Measurements from ENCODE around the gene NAA35.
"Not testable (repeated sequence)": the region's sequence is repeated elsewhere in the genome, so short reads cannot be mapped to it uniquely, and the experiment has no call there.

NAA35 gene

DNA sequence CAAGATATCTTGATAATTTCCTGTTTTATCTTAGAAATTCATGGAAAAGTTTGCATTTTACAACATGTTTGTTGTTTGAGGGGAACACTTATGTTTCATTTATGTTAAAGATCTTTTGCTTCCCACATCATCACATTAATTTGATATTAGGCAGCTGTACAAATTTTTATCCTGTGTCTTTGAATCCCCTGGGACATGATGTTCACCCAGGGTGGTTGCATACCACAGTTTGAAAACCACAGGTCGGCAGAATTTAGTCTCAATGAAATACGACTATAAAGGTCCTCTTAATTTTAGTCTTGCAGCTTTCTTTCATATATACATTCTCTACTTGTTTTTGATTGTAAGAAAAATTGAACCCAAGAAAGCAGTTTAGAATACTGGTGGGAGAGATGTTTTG lies 3.7 kb downstream of the NAA35 start:
- no peak for DNase-seq (ENCODE audit: low read depth in 2 of 2)

DNA sequence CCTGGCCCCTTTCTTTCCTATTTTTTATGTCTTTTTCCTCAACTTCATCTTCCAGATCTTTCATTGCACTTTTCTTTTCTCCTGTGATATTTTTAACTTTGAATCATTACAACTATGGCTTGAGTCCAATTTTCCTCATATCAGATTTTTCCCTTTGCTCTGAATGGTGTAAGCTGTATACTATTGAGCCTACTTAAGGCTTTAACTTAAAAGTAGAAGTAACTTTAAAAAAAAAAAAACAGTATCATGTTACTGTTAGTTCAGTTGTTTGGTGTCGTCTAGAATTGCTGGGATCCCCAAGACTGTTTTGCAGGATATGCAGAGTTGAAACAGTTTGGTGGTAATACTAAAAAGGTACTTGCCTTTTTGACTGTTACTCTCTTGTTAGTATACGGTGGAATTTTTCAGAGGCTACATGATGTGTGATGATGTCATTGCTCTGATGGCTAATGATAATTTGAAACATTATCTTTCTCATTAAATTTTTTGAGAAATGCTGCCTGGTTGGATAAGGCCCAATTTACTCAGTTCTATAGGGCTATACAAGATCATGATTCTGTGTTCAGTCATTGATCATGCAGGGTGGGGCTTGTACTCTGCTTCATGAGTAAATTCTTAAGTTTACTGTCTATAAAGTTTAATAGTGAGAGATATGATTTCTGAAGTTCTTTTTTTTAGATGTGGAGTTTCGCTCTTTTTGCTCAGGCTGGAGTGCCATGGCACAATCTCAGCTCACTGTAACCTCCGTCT lies 8.8 kb downstream of the NAA35 start:
- DNase-seq (ENCODE audit: low read depth in 2 of 2), result no peak

GRCh38 chr9:85959955-85960354 lies 19.0 kb downstream of the NAA35 start:
- no peak for DNase-seq (ENCODE audit: low read depth in 2 of 2)

DNA sequence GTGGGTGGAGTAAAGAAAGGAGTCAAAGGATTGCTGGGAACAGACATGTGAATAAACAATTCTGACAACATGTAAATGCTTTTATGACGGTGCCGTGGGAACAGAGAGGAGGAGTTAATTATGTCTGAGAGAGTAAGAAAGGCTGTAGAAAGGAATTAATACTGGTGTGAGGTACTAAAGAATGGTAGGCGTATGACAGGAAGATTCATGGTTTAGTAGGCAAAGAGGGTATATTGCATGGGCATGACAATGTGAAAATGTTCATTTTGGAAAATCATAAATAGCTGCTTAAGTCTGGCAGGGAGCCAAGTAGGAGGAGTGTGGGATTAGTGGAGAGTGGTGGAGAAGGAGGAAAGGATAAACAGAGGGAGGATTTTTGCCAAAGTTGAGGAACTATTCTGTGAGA lies 19.7 kb downstream of the NAA35 start:
- no peak for DNase-seq (ENCODE audit: low read depth in 2 of 2)

DNA sequence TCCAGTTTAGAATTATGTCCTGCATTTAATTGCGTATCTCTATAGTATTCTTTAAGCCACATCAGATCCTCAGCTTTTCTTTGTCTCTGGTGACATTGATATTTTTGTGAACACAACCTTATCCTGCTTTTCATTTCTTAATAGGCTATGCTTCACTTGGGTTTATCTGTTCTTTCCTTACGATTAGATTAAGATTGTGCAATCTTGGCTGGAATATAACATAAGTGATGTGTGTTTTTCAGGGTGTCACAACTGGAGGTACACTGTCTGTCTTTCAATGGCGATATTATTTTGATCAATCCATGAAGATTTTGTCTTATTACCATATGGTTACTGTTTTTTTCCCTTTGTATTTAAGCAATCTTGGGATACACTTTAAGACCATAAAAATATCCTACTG lies 23.6 kb downstream of the NAA35 start:
- DNase-seq (ENCODE audit: low read depth in 2 of 2), result no peak

DNA sequence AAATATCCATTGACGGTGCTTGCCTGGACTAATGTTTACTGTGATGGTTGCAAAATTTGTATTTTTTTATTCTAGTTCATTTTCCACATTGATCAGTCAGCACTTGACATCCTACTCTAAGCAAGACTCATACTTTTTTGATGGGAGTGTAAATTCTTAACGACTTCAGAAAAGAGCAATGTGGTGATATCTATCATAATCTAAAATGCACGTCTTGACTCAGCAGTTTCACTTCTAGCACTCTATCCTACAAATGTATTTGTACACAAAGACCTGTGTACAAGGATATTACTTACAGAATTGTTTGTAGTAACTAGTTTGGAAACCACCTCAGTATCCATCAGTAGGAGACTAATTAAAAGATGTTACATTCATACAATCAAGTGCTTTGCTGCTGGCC lies 24.0 kb downstream of the NAA35 start:
- no peak for DNase-seq (ENCODE audit: low read depth in 2 of 2)

GRCh38 chr9:85969727-85970126 lies 28.8 kb downstream of the NAA35 start:
- DNase-seq (ENCODE audit: low read depth in 2 of 2), result no peak

DNA sequence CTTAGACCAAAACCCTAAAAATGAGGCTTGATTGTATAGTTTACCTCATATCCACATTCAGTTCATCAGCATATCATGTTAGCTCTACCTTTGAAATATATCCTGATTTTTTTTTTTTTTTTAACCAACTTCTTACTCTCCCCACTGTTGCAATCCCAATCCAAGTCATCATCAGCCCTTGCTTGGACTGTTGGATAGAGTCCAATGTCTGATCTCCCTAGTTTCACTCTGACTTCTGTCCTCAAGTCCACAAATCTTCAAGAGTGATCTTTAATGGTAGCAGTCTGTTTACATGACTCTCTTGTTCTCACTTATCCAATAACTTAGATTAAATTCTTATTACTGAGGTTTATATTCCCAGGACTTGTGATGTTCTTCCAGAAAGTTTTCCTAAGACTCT lies 30.8 kb downstream of the NAA35 start:
- DNase-seq (ENCODE audit: low read depth in 2 of 2), result no peak

DNA sequence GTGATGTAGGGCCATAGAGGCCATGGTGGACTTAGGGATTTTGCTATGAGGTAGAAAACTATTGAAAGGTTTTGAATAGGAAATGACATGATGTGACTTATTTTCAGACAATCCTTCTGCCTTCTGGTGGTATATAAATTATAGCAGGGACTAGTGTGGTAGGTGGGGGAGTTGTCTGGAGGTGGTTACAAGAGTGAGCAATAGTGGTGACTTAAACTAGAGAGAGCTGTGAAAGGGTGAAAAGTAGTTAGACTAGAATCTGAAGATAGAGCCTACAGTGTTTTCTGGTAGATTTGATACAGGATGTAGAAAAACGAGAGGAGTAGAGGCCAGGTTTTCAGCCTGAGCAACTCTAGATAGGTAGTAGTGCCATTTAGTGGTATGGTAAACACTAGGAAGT lies 32.3 kb downstream of the NAA35 start:
- DNase-seq (ENCODE audit: low read depth in 2 of 2), result no peak

DNA sequence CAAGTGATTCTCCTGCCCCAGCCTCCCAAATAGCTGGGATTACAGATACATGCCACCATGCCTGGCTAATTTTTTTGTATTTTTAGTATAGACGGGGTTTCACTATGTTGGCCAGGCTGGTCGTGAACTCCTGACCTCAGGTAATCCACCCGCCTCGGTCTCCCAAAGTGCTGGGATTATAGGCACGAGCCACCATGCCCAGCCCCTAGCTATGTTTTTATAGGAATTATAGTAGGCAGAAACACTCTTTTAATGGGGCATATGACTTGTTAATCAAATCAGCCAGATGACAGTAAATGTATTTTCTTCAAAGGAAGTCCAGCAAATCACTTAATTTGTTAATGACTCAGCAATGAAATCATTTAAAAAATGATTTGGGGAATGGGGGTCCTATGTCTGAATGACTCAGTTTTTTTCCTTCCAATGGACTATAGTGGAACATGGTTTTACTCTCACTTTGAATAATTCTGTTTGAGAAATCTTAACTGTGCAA lies 33.2 kb downstream of the NAA35 start:
- DNase-seq (ENCODE audit: low read depth in 2 of 2), result not testable (repeated sequence)

- DNase-seq (ENCODE audit: low read depth in 2 of 2), result no peak
Measured at GRCh38 chr9:85978496-85978895, 37.5 kb downstream of the NAA35 start.

DNA sequence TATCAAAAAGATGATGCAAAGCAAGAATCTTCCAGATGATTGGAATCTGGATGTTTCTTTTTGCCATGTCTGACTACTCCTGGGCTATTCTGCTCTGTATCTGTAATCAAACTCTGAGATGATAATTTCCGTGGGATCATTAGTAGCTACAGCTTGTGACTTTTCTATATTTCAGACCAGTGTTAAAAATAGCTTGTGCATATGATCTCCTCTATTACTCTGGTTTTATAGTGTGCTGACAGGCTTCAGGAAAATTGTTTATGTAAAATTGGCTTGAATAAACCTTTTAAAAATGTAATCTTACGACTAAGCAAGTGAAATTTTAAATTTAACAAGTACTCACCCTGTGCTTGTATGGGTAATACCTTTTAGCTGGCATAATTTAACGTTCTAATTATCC lies 40.4 kb downstream of the NAA35 start:
- no peak for DNase-seq (ENCODE audit: low read depth in 2 of 2)

- no peak for DNase-seq (ENCODE audit: low read depth in 2 of 2)
Measured at GRCh38 chr9:85984457-85984856, 43.5 kb downstream of the NAA35 start.

- no peak for DNase-seq (ENCODE audit: low read depth in 2 of 2)
Measured at GRCh38 chr9:85987236-85987635, 46.3 kb downstream of the NAA35 start.

- DNase-seq (ENCODE audit: low read depth in 2 of 2), result no peak
Measured at GRCh38 chr9:85994191-85994590, 53.2 kb downstream of the NAA35 start.

DNA sequence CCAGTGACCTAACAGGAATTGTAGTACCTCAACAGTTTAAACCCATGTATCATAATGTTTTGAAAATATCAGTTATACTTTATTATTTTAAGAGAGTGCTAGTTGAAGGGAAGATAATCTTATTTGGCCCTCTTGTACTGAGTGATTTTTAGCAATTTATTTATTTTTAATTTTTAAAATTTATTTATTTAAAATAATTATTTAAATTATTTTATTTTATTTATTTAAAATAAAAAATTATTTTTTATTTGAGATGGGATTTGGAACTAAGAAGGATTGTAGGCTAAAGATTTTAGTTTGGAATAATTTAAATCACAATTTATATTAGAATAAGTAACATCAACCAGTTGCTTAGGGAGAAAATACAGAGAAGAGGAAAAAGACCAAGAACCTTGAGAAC lies 54.2 kb downstream of the NAA35 start:
- no peak for DNase-seq (ENCODE audit: low read depth in 2 of 2)

GRCh38 chr9:85995599-85995998 lies 54.7 kb downstream of the NAA35 start:
- no peak for DNase-seq (ENCODE audit: low read depth in 2 of 2)

GRCh38 chr9:86005253-86005775 lies 64.4 kb downstream of the NAA35 start:
- DNase-seq (ENCODE audit: low read depth in 2 of 2), result no peak

GRCh38 chr9:86009133-86009532 lies 68.2 kb downstream of the NAA35 start:
- DNase-seq (ENCODE audit: low read depth in 2 of 2), result no peak

GRCh38 chr9:86020731-86021130 lies 79.8 kb downstream of the NAA35 start:
- no peak for DNase-seq (ENCODE audit: low read depth in 2 of 2)

GRCh38 chr9:86021166-86021565 lies 80.2 kb downstream of the NAA35 start:
- no peak for DNase-seq (ENCODE audit: low read depth in 2 of 2)

- no peak for DNase-seq (ENCODE audit: low read depth in 2 of 2)
Measured at GRCh38 chr9:86022687-86023266, 81.8 kb downstream of the NAA35 start.

DNA sequence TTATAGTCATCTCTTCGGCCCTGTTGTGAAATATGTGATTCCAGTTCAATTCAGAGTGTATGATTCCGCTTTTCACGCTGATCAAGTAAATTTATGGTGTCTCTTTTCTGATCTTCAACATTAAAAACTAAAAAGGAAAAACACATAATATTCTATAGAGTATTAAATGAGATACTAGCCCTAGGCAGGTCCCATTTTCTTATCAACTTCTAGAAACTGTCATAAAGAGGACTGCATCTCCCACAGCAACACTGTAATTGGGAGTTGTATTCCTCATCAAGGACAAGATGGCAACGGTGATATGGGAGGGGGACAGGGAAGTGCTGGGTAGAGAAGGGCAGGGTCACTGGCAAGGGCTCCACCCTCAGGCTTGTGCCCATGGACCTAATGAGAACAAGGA lies 86.8 kb downstream of the NAA35 start:
- DNase-seq (ENCODE audit: low read depth in 2 of 2), result no peak

Data from fibroblast of skin of left biceps (primary cell).